ENCODE measurements around the gene SF3B3. TPM values are rescaled to one million over a fixed set of nuclear protein-coding genes. Genes with fewer than 3 reads are reported as not detected.
"Not testable (repeated sequence)": the region's sequence is repeated elsewhere in the genome, so short reads cannot be mapped to it uniquely, and the experiment has no call there.

Gene SF3B3
- total RNA-seq, 1 donor from 2014 or later: 83.5 TPM

GRCh38 chr16:70582280-70582978 is 58.8 kb downstream of the SF3B3 start:
- Histone ChIP-seq H3K36me3 (ENCODE audit: control insufficient read depth in 3 of 3, insufficient read depth in 3 of 3, low read length in 3 of 3) (no peaks in the 10 kb centered on the region), H3K9me3 (ENCODE audit: control insufficient read depth in 3 of 3, low read length in 3 of 3) (no peaks in the 10 kb centered on the region), H3K4me1 (ENCODE audit: control insufficient read depth in 3 of 3, insufficient read depth in 3 of 3, low read length in 3 of 3) (peaks cover 0 to 11% (median under 1%) of the 10 kb centered on the region in 3 donors), H3K9ac (ENCODE audit: low read depth in 1 of 3, low read length in 3 of 3) (no peak overlapping the region), H3K4me3 (ENCODE audit: low read length in 3 of 3) (no peak overlapping the region), H3K27ac (ENCODE audit: low read depth, low read length) (no peak overlapping the region), H3K27me3 (ENCODE audit: control insufficient read depth in 3 of 3, insufficient read depth in 3 of 3, low read length in 3 of 3) (no peaks in the 10 kb centered on the region)

GRCh38 chr16:70586731-70587130 is 63.1 kb downstream of the SF3B3 start:
- H3K9ac ChIP-seq (ENCODE audit: low read depth in 1 of 3, low read length in 3 of 3): no peak overlapping the region
- no peaks in the 10 kb centered on the region for H3K27me3 ChIP-seq (ENCODE audit: control insufficient read depth in 3 of 3, insufficient read depth in 3 of 3, low read length in 3 of 3)
- peaks cover 4 to 19% (median 13%) of the 10 kb centered on the region in 3 donors for H3K4me1 ChIP-seq (ENCODE audit: control insufficient read depth in 3 of 3, insufficient read depth in 3 of 3, low read length in 3 of 3)
- H3K4me3 ChIP-seq (ENCODE audit: low read length in 3 of 3): no peak overlapping the region
- no peaks in the 10 kb centered on the region for H3K9me3 ChIP-seq (ENCODE audit: control insufficient read depth in 3 of 3, low read length in 3 of 3)
- H3K36me3 ChIP-seq (ENCODE audit: control insufficient read depth in 3 of 3, insufficient read depth in 3 of 3, low read length in 3 of 3): no peaks in the 10 kb centered on the region
- H3K27ac ChIP-seq (ENCODE audit: low read depth, low read length): no peak overlapping the region

- Histone ChIP-seq H3K9ac (ENCODE audit: low read depth in 1 of 3, low read length in 3 of 3) (no peak overlapping the region), H3K4me3 (ENCODE audit: low read length in 3 of 3) (no peak overlapping the region), H3K27ac (ENCODE audit: low read depth, low read length) (no peak overlapping the region), H3K4me1 (ENCODE audit: control insufficient read depth in 3 of 3, insufficient read depth in 3 of 3, low read length in 3 of 3) (peaks cover 10 to 23% (median 14%) of the 10 kb centered on the region in 3 donors), H3K36me3 (ENCODE audit: control insufficient read depth in 3 of 3, insufficient read depth in 3 of 3, low read length in 3 of 3) (no peaks in the 10 kb centered on the region), H3K9me3 (ENCODE audit: control insufficient read depth in 3 of 3, low read length in 3 of 3) (no peaks in the 10 kb centered on the region), H3K27me3 (ENCODE audit: control insufficient read depth in 3 of 3, insufficient read depth in 3 of 3, low read length in 3 of 3) (no peaks in the 10 kb centered on the region)
Observed at GRCh38 chr16:70588565-70588964, 64.9 kb downstream of the SF3B3 start.

- peaks cover 10 to 20% (median 14%) of the 10 kb centered on the region in 3 donors for H3K4me1 ChIP-seq (ENCODE audit: control insufficient read depth in 3 of 3, insufficient read depth in 3 of 3, low read length in 3 of 3)
Observed at GRCh38 chr16:70589416-70589815, 65.8 kb downstream of the SF3B3 start.

GRCh38 chr16:70589998-70590471 is 66.4 kb downstream of the SF3B3 start:
- Histone ChIP-seq H3K27me3 (ENCODE audit: control insufficient read depth in 3 of 3, insufficient read depth in 3 of 3, low read length in 3 of 3) (no peaks in the 10 kb centered on the region), H3K4me1 (ENCODE audit: control insufficient read depth in 3 of 3, insufficient read depth in 3 of 3, low read length in 3 of 3) (peaks cover 10 to 20% (median 14%) of the 10 kb centered on the region in 3 donors), H3K9ac (ENCODE audit: low read depth in 1 of 3, low read length in 3 of 3) (no peak overlapping the region), H3K4me3 (ENCODE audit: low read length in 3 of 3) (peak overlapping the region in 2 of 3 donors; percentile 14 to 22), H3K27ac (ENCODE audit: low read depth, low read length) (peak overlapping the region; percentile 71), H3K36me3 (ENCODE audit: control insufficient read depth in 3 of 3, insufficient read depth in 3 of 3, low read length in 3 of 3) (no peaks in the 10 kb centered on the region), H3K9me3 (ENCODE audit: control insufficient read depth in 3 of 3, low read length in 3 of 3) (no peaks in the 10 kb centered on the region)

More at GRCh38 chr16:70589416-70589815, 65.8 kb downstream of the SF3B3 start:
- H3K27me3 ChIP-seq (ENCODE audit: control insufficient read depth in 3 of 3, insufficient read depth in 3 of 3, low read length in 3 of 3); H3K9me3 ChIP-seq (ENCODE audit: control insufficient read depth in 3 of 3, low read length in 3 of 3); H3K4me3 ChIP-seq (ENCODE audit: low read length in 3 of 3); H3K9ac ChIP-seq (ENCODE audit: low read depth in 1 of 3, low read length in 3 of 3); H3K36me3 ChIP-seq (ENCODE audit: control insufficient read depth in 3 of 3, insufficient read depth in 3 of 3, low read length in 3 of 3): not testable (repeated sequence)
- peak overlapping the region; percentile 71 for H3K27ac ChIP-seq (ENCODE audit: low read depth, low read length)

GRCh38 chr16:70590722-70591415 is 67.3 kb downstream of the SF3B3 start:
- Histone ChIP-seq H3K4me1 (ENCODE audit: control insufficient read depth in 3 of 3, insufficient read depth in 3 of 3, low read length in 3 of 3) (peaks cover 10 to 20% (median 14%) of the 10 kb centered on the region in 3 donors), H3K4me3 (ENCODE audit: low read length in 3 of 3) (peak overlapping the region in 1 of 3 donors; percentile 14), H3K27ac (ENCODE audit: low read depth, low read length) (peak overlapping the region; percentile 71), H3K9me3 (ENCODE audit: control insufficient read depth in 3 of 3, low read length in 3 of 3) (no peaks in the 10 kb centered on the region), H3K27me3 (ENCODE audit: control insufficient read depth in 3 of 3, insufficient read depth in 3 of 3, low read length in 3 of 3) (no peaks in the 10 kb centered on the region), H3K36me3 (ENCODE audit: control insufficient read depth in 3 of 3, insufficient read depth in 3 of 3, low read length in 3 of 3) (no peaks in the 10 kb centered on the region), H3K9ac (ENCODE audit: low read depth in 1 of 3, low read length in 3 of 3) (peak overlapping the region in 1 of 3 donors; percentile 33)

- Histone ChIP-seq H3K4me3 (ENCODE audit: low read length in 3 of 3) (no peak overlapping the region), H3K27me3 (ENCODE audit: control insufficient read depth in 3 of 3, insufficient read depth in 3 of 3, low read length in 3 of 3) (no peaks in the 10 kb centered on the region), H3K36me3 (ENCODE audit: control insufficient read depth in 3 of 3, insufficient read depth in 3 of 3, low read length in 3 of 3) (no peaks in the 10 kb centered on the region), H3K27ac (ENCODE audit: low read depth, low read length) (peak overlapping the region; percentile 19), H3K9ac (ENCODE audit: low read depth in 1 of 3, low read length in 3 of 3) (no peak overlapping the region), H3K4me1 (ENCODE audit: control insufficient read depth in 3 of 3, insufficient read depth in 3 of 3, low read length in 3 of 3) (peaks cover 10 to 20% (median 14%) of the 10 kb centered on the region in 3 donors), H3K9me3 (ENCODE audit: control insufficient read depth in 3 of 3, low read length in 3 of 3) (no peaks in the 10 kb centered on the region)
Observed at GRCh38 chr16:70591615-70592014, 68.0 kb downstream of the SF3B3 start.

- Histone ChIP-seq H3K4me3 (ENCODE audit: low read length in 3 of 3) (no peak overlapping the region), H3K36me3 (ENCODE audit: control insufficient read depth in 3 of 3, insufficient read depth in 3 of 3, low read length in 3 of 3) (no peaks in the 10 kb centered on the region), H3K9me3 (ENCODE audit: control insufficient read depth in 3 of 3, low read length in 3 of 3) (no peaks in the 10 kb centered on the region), H3K4me1 (ENCODE audit: control insufficient read depth in 3 of 3, insufficient read depth in 3 of 3, low read length in 3 of 3) (peaks cover 10 to 20% (median 14%) of the 10 kb centered on the region in 3 donors), H3K27me3 (ENCODE audit: control insufficient read depth in 3 of 3, insufficient read depth in 3 of 3, low read length in 3 of 3) (no peaks in the 10 kb centered on the region), H3K27ac (ENCODE audit: low read depth, low read length) (peak overlapping the region; percentile 19), H3K9ac (ENCODE audit: low read depth in 1 of 3, low read length in 3 of 3) (no peak overlapping the region)
Observed at GRCh38 chr16:70592106-70592571, 68.5 kb downstream of the SF3B3 start.

GRCh38 chr16:70593544-70593943 is 69.9 kb downstream of the SF3B3 start:
- H3K9ac ChIP-seq (ENCODE audit: low read depth in 1 of 3, low read length in 3 of 3): no peak overlapping the region
- H3K27me3 ChIP-seq (ENCODE audit: control insufficient read depth in 3 of 3, insufficient read depth in 3 of 3, low read length in 3 of 3): no peaks in the 10 kb centered on the region
- H3K36me3 ChIP-seq (ENCODE audit: control insufficient read depth in 3 of 3, insufficient read depth in 3 of 3, low read length in 3 of 3): no peaks in the 10 kb centered on the region
- H3K9me3 ChIP-seq (ENCODE audit: control insufficient read depth in 3 of 3, low read length in 3 of 3): no peaks in the 10 kb centered on the region
- H3K27ac ChIP-seq (ENCODE audit: low read depth, low read length): no peak overlapping the region
- H3K4me3 ChIP-seq (ENCODE audit: low read length in 3 of 3): no peak overlapping the region
- H3K4me1 ChIP-seq (ENCODE audit: control insufficient read depth in 3 of 3, insufficient read depth in 3 of 3, low read length in 3 of 3): peaks cover 10 to 20% (median 14%) of the 10 kb centered on the region in 3 donors

- no peaks in the 10 kb centered on the region for H3K27me3 ChIP-seq (ENCODE audit: control insufficient read depth in 3 of 3, insufficient read depth in 3 of 3, low read length in 3 of 3)
- no peak overlapping the region for H3K9ac ChIP-seq (ENCODE audit: low read depth in 1 of 3, low read length in 3 of 3)
- no peak overlapping the region for H3K4me3 ChIP-seq (ENCODE audit: low read length in 3 of 3)
- no peak overlapping the region for H3K27ac ChIP-seq (ENCODE audit: low read depth, low read length)
- H3K4me1 ChIP-seq (ENCODE audit: control insufficient read depth in 3 of 3, insufficient read depth in 3 of 3, low read length in 3 of 3): peaks cover 10 to 20% (median 14%) of the 10 kb centered on the region in 3 donors
- H3K36me3 ChIP-seq (ENCODE audit: control insufficient read depth in 3 of 3, insufficient read depth in 3 of 3, low read length in 3 of 3): no peaks in the 10 kb centered on the region
- H3K9me3 ChIP-seq (ENCODE audit: control insufficient read depth in 3 of 3, low read length in 3 of 3): no peaks in the 10 kb centered on the region
Observed at GRCh38 chr16:70594569-70594968, 71.0 kb downstream of the SF3B3 start.
